BLaER1 (cell line): ENCODE results near the gene MYH14.

ENCODE experiments used
- H3K27ac ChIP-seq: shearing (Covaris generic); formaldehyde crosslinking; 2 replicates; pipeline ENCODE4 v1.8.1; 2022
- H3K27me3 ChIP-seq: shearing (Covaris generic); formaldehyde crosslinking; 2 replicates; pipeline ENCODE4 v1.8.1; 2022
- H3K36me3 ChIP-seq: shearing (Covaris generic); formaldehyde crosslinking; 2 replicates; pipeline ENCODE4 v1.8.1; 2022
- H3K4me1 ChIP-seq: shearing (Covaris generic); formaldehyde crosslinking; 2 replicates; pipeline ENCODE4 v1.8.1; 2022
- H3K4me2 ChIP-seq: shearing (Covaris generic); formaldehyde crosslinking; 2 replicates; pipeline ENCODE4 v1.8.1; 2022
- H3K4me3 ChIP-seq: shearing (Covaris generic); formaldehyde crosslinking; 2 replicates; pipeline ENCODE4 v1.8.1; 2022
- H3K9ac ChIP-seq: shearing (Covaris generic); formaldehyde crosslinking; 2 replicates; pipeline ENCODE4 v1.8.1; 2022
- H3K9me3 ChIP-seq: shearing (Covaris generic); formaldehyde crosslinking; 2 replicates; pipeline ENCODE4 v1.8.1; 2022
- H4K20me1 ChIP-seq: shearing (Covaris generic); formaldehyde crosslinking; 2 replicates; pipeline ENCODE4 v1.8.1; 2022
- Cebpa-rat ChIP-seq: shearing (Covaris generic); IDR thresholded peaks from 2 replicates; pipeline ENCODE4 v1.8.1; 2022

MYH14 gene

DNA sequence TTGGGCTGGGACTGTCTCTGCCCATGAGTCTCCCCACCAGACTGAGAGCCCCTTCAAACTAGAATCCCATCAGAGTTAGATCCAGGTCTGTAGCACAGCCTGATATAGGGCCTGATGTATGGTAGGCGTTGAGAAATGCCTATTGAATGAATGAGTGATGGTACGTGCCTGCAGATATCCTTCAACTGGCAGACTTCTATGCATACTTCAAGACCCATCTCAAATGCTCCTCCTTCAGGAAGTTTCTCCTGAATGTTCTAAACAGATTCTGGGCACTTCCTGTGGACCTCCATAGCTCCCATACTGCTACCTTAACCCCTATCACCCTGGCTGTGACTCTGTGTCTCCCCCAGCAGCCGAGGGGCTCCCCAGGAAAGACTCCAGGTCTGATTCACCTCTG lies 77.6 kb downstream of the MYH14 start:
- no peak overlapping the region for H3K4me2 ChIP-seq
- no peak overlapping the region for H3K9ac ChIP-seq
- TF ChIP-seq Cebpa-rat: no peak
- H3K4me3 ChIP-seq: no peak overlapping the region
- H3K27me3 ChIP-seq: no peaks in the 10 kb centered on the region
- H4K20me1 ChIP-seq: no peaks in the 10 kb centered on the region
- H3K4me1 ChIP-seq: peaks cover 22% of the 10 kb centered on the region
- peaks cover 18% of the 10 kb centered on the region for H3K9me3 ChIP-seq
- no peaks in the 10 kb centered on the region for H3K36me3 ChIP-seq
- H3K27ac ChIP-seq: no peak overlapping the region

DNA sequence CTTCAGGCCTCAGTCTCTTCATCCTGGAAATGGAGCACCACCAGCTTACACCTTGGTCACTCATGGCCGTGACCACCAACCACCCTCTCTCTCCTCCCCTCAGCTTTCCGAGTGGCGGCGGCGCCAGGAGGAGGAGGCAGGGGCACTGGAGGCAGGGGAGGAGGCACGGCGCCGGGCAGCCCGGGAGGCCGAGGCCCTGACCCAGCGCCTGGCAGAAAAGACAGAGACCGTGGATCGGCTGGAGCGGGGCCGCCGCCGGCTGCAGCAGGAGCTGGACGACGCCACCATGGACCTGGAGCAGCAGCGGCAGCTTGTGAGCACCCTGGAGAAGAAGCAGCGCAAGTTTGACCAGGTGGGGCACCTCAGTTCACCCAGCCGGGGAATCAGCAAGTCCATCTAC lies 78.1 kb downstream of the MYH14 start:
- H3K9ac ChIP-seq: no peak overlapping the region
- H3K36me3 ChIP-seq: no peaks in the 10 kb centered on the region
- no peak overlapping the region for H3K27ac ChIP-seq

DNA sequence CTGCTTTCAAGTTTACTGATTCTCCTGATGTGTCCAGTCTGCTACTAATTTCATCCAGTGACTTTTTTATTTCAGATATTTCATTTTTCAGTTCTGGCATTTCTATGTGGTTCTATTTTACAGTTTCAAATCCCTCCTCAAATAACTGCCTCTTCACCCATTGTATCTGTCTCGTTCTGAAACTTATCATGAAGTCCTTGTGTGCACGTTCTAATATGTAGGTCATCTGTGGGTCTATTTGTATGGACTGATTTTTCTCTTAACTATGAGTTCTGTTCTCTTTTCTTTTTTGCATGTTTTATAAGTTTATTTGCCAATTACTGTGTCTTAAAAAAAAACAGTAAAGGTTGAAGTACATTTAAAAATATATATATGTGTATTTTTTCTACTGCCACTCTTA lies 82.4 kb downstream of the MYH14 start:
- Histone ChIP-seq H4K20me1 (no peaks in the 10 kb centered on the region), H3K4me3 (no peak overlapping the region), H3K27me3 (no peaks in the 10 kb centered on the region), H3K27ac (no peak overlapping the region), H3K36me3 (no peaks in the 10 kb centered on the region), H3K4me2 (no peak overlapping the region), H3K9ac (no peak overlapping the region), H3K9me3 (peaks cover 53% of the 10 kb centered on the region), H3K4me1 (peaks cover 16% of the 10 kb centered on the region)
- no peak for TF ChIP-seq Cebpa-rat

More for the DNA sequence above, 78.1 kb downstream of the MYH14 start:
- Histone ChIP-seq H3K4me1 (peaks cover 17% of the 10 kb centered on the region), H3K4me3 (no peak overlapping the region), H3K27me3 (no peaks in the 10 kb centered on the region), H4K20me1 (no peaks in the 10 kb centered on the region), H3K9me3 (peaks cover 23% of the 10 kb centered on the region), H3K4me2 (no peak overlapping the region)
- TF ChIP-seq Cebpa-rat: no peak

DNA sequence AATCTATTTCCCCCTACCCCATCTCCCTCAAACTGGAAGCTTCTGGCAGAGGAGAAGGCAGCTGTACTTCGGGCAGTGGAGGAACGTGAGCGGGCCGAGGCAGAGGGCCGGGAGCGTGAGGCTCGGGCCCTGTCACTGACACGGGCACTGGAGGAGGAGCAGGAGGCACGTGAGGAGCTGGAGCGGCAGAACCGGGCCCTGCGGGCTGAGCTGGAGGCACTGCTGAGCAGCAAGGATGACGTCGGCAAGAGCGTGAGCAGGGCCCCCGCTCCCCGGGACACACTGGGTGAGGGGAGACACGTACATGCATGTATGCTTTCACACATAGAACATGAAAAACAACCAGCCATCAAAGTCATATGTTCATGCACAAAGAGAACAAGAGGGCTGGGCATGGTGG lies 83.0 kb downstream of the MYH14 start:
- Histone ChIP-seq H3K4me2 (no peak overlapping the region), H3K27ac (no peak overlapping the region), H3K4me3 (no peak overlapping the region), H4K20me1 (no peaks in the 10 kb centered on the region), H3K27me3 (no peaks in the 10 kb centered on the region), H3K9ac (no peak overlapping the region), H3K4me1 (peaks cover 16% of the 10 kb centered on the region), H3K9me3 (peaks cover 53% of the 10 kb centered on the region), H3K36me3 (no peaks in the 10 kb centered on the region)
- no peak for TF ChIP-seq Cebpa-rat

DNA sequence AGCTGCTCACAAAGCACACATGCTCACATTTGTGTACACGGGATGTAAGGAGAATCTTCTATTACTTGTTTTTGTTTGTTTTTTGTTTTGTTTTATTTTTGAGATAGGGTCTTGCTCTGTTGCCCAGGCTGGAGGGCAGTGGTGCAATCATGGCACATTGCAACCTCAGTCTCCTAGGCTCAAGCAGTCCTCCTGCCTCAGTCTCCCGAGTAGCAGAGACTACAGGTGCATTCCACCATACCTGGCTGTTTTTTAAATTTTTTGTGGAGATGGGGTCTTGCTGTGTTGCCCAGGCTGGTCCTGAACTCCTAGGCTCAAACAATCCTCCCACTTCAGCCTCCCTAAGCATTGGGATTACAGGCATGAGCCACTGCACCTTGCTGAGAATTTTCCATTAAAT lies 83.9 kb downstream of the MYH14 start:
- Histone ChIP-seq H3K4me1 (peaks cover 10% of the 10 kb centered on the region), H4K20me1 (no peaks in the 10 kb centered on the region), H3K9ac (no peak overlapping the region), H3K4me3 (no peak overlapping the region), H3K36me3 (no peaks in the 10 kb centered on the region), H3K9me3 (peaks cover 53% of the 10 kb centered on the region), H3K27ac (no peak overlapping the region), H3K27me3 (no peaks in the 10 kb centered on the region), H3K4me2 (no peak overlapping the region)
- TF ChIP-seq Cebpa-rat: no peak

GRCh38 chr19:50288954-50289353 lies 85.5 kb downstream of the MYH14 start:
- Histone ChIP-seq H3K9ac (no peak overlapping the region), H3K27me3 (no peaks in the 10 kb centered on the region), H3K36me3 (no peaks in the 10 kb centered on the region), H3K27ac (no peak overlapping the region), H3K9me3 (peaks cover 53% of the 10 kb centered on the region), H3K4me2 (no peak overlapping the region), H3K4me3 (no peak overlapping the region), H4K20me1 (no peaks in the 10 kb centered on the region), H3K4me1 (peaks cover 8% of the 10 kb centered on the region)
- no peak for TF ChIP-seq Cebpa-rat

DNA sequence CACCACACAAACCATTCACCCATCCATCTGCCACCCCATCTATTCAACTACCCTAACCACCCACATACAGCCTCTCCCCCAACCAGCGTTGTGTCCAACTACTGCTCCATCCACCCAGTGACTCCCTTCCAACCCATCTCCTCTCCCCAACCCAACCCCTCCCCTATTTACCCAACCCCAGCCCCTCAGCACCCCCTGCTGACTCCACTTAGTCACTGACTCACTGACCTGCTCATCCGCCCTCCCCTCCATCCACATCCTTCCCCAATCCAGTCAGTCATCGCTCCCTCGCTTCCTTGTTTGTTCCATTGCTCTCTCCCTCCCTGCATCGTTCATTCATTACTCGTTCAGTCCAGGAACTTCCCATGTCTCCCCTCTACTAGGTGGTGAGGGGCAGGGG lies 86.6 kb downstream of the MYH14 start:
- Histone ChIP-seq H4K20me1 (no peaks in the 10 kb centered on the region), H3K9me3 (peaks cover 44% of the 10 kb centered on the region), H3K4me1 (peaks cover 8% of the 10 kb centered on the region), H3K9ac (no peak overlapping the region), H3K27ac (no peak overlapping the region), H3K4me3 (no peak overlapping the region), H3K27me3 (no peaks in the 10 kb centered on the region), H3K36me3 (no peaks in the 10 kb centered on the region), H3K4me2 (no peak overlapping the region)
- no peak for TF ChIP-seq Cebpa-rat

GRCh38 chr19:50290775-50291174 lies 87.4 kb downstream of the MYH14 start:
- no peaks in the 10 kb centered on the region for H3K36me3 ChIP-seq
- H3K27ac ChIP-seq: no peak overlapping the region
- no peaks in the 10 kb centered on the region for H4K20me1 ChIP-seq
- H3K4me1 ChIP-seq: peaks cover 8% of the 10 kb centered on the region
- no peaks in the 10 kb centered on the region for H3K27me3 ChIP-seq
- no peak for TF ChIP-seq Cebpa-rat
- H3K4me3 ChIP-seq: no peak overlapping the region
- H3K4me2 ChIP-seq: no peak overlapping the region
- no peak overlapping the region for H3K9ac ChIP-seq
- H3K9me3 ChIP-seq: peaks cover 37% of the 10 kb centered on the region

DNA sequence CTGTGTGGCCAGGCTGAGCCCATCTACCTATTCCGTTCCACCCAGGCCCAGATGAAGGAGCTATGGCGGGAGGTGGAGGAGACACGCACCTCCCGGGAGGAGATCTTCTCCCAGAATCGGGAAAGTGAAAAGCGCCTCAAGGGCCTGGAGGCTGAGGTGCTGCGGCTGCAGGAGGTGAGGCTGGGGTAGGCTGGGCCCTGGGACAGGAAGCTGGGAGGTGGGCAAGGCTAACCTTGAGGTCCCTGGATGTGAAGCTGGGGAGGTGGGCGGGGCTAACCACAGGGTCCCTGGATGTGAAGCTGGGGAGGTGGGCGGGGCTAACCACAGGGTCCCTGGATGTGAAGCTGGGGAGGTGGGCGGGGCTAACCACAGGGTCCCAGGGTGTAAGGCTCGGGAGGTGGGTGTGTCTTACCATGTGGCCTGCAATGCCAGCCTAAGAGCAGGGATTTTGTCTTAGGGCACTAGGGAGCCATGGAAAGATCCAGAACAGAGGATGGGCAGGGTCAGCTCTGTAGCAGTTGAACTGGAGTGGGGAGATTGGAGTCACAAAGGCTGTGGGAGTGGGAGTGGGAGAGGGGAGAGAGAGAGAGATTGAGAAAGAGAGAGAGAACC lies 88.9 kb downstream of the MYH14 start:
- no peaks in the 10 kb centered on the region for H4K20me1 ChIP-seq
- H3K4me1 ChIP-seq: peaks cover 8% of the 10 kb centered on the region
- H3K4me2 ChIP-seq: no peak overlapping the region; the same call in 1 of the 2 replicates
- H3K9me3 ChIP-seq: peaks cover 21% of the 10 kb centered on the region
- no peaks in the 10 kb centered on the region for H3K36me3 ChIP-seq
- no peak for TF ChIP-seq Cebpa-rat
- no peak overlapping the region for H3K9ac ChIP-seq
- H3K27ac ChIP-seq: no peak overlapping the region
- no peak overlapping the region for H3K4me3 ChIP-seq
- no peaks in the 10 kb centered on the region for H3K27me3 ChIP-seq

GRCh38 chr19:50293263-50294004 lies 90.0 kb downstream of the MYH14 start:
- no peak for TF ChIP-seq Cebpa-rat
- no peaks in the 10 kb centered on the region for H3K27me3 ChIP-seq
- H3K36me3 ChIP-seq: no peaks in the 10 kb centered on the region
- H3K9me3 ChIP-seq: peaks cover 10% of the 10 kb centered on the region
- peaks cover 8% of the 10 kb centered on the region for H3K4me1 ChIP-seq
- H3K4me2 ChIP-seq: peak overlapping the region; percentile 45
- no peak overlapping the region for H3K4me3 ChIP-seq
- no peak overlapping the region for H3K9ac ChIP-seq
- no peaks in the 10 kb centered on the region for H4K20me1 ChIP-seq
- no peak overlapping the region for H3K27ac ChIP-seq
